Gastroesophageal sphincter (tissue), 3 donors: ENCODE measurements around the gene SLITRK6.

ENCODE experiments used
- POLR2A ChIP-seq, 2 donors: fragments of 450-650 bp; IDR thresholded peaks; one replicate each; pipeline ENCODE4 v1.6.1; 2017; ENCODE audit warnings: antibody characterized with exemption in 2 of 2, mild to moderate bottlenecking in 2 of 2, moderate library complexity in 1 of 2
- TF ChIP-seq, protein P1 (sequence below), 4 experiments: fragments of 200-600 bp in 2 of 4; fragments of 450-650 bp in 2 of 4; sonication (generic) in 1 of 4; IDR thresholded peaks; one replicate each; pipeline ENCODE4 v1.5.1; 2017 to 2019; ENCODE audit warnings: antibody characterized with exemption in 4 of 4, mild to moderate bottlenecking in 2 of 4, moderate library complexity in 2 of 4

- TF ChIP-seq, protein P1, sequence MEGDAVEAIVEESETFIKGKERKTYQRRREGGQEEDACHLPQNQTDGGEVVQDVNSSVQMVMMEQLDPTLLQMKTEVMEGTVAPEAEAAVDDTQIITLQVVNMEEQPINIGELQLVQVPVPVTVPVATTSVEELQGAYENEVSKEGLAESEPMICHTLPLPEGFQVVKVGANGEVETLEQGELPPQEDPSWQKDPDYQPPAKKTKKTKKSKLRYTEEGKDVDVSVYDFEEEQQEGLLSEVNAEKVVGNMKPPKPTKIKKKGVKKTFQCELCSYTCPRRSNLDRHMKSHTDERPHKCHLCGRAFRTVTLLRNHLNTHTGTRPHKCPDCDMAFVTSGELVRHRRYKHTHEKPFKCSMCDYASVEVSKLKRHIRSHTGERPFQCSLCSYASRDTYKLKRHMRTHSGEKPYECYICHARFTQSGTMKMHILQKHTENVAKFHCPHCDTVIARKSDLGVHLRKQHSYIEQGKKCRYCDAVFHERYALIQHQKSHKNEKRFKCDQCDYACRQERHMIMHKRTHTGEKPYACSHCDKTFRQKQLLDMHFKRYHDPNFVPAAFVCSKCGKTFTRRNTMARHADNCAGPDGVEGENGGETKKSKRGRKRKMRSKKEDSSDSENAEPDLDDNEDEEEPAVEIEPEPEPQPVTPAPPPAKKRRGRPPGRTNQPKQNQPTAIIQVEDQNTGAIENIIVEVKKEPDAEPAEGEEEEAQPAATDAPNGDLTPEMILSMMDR (IDR thresholded peaks at IDR 0.05), result no peak
- no peak for TF ChIP-seq POLR2A (IDR thresholded peaks at IDR 0.05)
Measured at GRCh38 chr13:85799097-85799582, at the start of gene SLITRK6.
